ENCODE results near the gene SMAP2.

GRCh38 chr1:40425198-40425597, 51.7 kb downstream of the SMAP2 start:
- TF ChIP-seq POLR2A (IDR thresholded peaks at IDR 0.05; ENCODE audit: low read depth) = no peak
- TF ChIP-seq, protein P1, sequence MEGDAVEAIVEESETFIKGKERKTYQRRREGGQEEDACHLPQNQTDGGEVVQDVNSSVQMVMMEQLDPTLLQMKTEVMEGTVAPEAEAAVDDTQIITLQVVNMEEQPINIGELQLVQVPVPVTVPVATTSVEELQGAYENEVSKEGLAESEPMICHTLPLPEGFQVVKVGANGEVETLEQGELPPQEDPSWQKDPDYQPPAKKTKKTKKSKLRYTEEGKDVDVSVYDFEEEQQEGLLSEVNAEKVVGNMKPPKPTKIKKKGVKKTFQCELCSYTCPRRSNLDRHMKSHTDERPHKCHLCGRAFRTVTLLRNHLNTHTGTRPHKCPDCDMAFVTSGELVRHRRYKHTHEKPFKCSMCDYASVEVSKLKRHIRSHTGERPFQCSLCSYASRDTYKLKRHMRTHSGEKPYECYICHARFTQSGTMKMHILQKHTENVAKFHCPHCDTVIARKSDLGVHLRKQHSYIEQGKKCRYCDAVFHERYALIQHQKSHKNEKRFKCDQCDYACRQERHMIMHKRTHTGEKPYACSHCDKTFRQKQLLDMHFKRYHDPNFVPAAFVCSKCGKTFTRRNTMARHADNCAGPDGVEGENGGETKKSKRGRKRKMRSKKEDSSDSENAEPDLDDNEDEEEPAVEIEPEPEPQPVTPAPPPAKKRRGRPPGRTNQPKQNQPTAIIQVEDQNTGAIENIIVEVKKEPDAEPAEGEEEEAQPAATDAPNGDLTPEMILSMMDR (IDR thresholded peaks at IDR 0.05) = no peak
